Naive B cell (primary cell): Measurements from ENCODE around the gene CHN2. TPM values are rescaled to one million over a fixed set of nuclear protein-coding genes. Genes with fewer than 3 reads are reported as not detected.

Experiments
- ATAC-seq, 2 donors: fragments of 150-1000 bp; cut with Tn5 transposase; 2 replicates each; pipeline ENCODE4 v1.10.0; 2021; ENCODE audit warnings: low read depth in 2 of 2, mild to moderate bottlenecking in 2 of 2, moderate library complexity in 2 of 2
- DNase-seq: peaks from one replicate; pipeline ENCODE4 v3.0.0; 2022
- H3K27ac Mint-ChIP-seq, 6 donors: one replicate each; pipeline ENCODE4 v1.8.0; 2020 to 2022; ENCODE audit warnings: mild to moderate bottlenecking in 6 of 6, mixed read lengths in 6 of 6, moderate library complexity in 5 of 6, inconsistent platforms in 2 of 6
- H3K27me3 Mint-ChIP-seq, 3 donors: one replicate each; pipeline ENCODE4 v1.8.0; 2021 to 2022; ENCODE audit warnings: mixed read lengths in 3 of 3, mild to moderate bottlenecking in 1 of 3
- H3K36me3 Mint-ChIP-seq, 2 donors: one replicate each; pipeline ENCODE4 v1.8.0; 2020 to 2022; ENCODE audit warnings: mixed read lengths in 2 of 2, inconsistent platforms in 1 of 2, mild to moderate bottlenecking in 1 of 2
- H3K4me1 Mint-ChIP-seq, 3 donors: one replicate each; pipeline ENCODE4 v1.8.0; 2020 to 2022; ENCODE audit warnings: mixed read lengths in 3 of 3, inconsistent platforms in 1 of 3, mild to moderate bottlenecking in 1 of 3, moderate library complexity in 1 of 3
- H3K4me3 Mint-ChIP-seq, 8 donors: one replicate each; pipeline ENCODE4 v1.8.0; 2020 to 2022; ENCODE audit warnings: mild to moderate bottlenecking in 8 of 8, mixed read lengths in 8 of 8, moderate library complexity in 8 of 8, inconsistent platforms in 2 of 8
- H3K9me3 Mint-ChIP-seq, 7 donors: one replicate each; pipeline ENCODE4 v1.8.0; 2020 to 2022; ENCODE audit warnings: mixed read lengths in 7 of 7, mild to moderate bottlenecking in 5 of 7, inconsistent platforms in 2 of 7, moderate library complexity in 1 of 7
- polyA plus RNA-seq, 6 donors: library from polyadenylated mRNA; unstranded; fragments of 300-500 nt; fragmentation: Illumina TruSeq; gene quantifications; one replicate each; pipeline ENCODE4 v1.2.3, GENCODE V29; 2021; ENCODE audit warnings: low read depth in 6 of 6

Gene CHN2
- polyA plus RNA-seq, 6 donors from 2014 or later, result 0.27 TPM; not detected in 5

DNA sequence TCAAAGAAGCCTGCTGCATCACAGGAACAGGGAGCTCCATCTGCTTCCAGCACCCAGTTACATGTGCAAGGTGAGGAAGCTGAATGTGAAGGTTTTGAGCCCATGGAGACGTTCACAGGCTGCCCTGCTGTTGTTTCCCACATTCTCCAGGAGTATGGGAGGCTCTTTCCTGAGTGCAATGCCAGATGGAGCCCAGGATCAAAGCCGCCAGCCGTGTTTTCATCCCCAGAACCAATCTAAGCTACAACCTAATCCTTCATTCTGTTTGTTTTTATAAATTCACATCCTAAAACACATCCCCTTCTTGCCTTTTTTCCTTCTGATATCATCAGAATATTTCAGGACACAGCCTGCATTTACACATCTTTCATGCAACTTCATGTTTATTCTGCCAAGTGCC lies 270.2 kb downstream of the CHN2 start:
- no peak for DNase-seq
- no peaks in the 10 kb centered on the region for H3K36me3 Mint-ChIP-seq
- H3K27ac Mint-ChIP-seq, result no peak overlapping the region
- no peak overlapping the region for H3K4me3 Mint-ChIP-seq
- H3K9me3 Mint-ChIP-seq, result peaks cover 0 to 1% (median 0%) of the 10 kb centered on the region in 7 donors
- peaks cover 0 to 14% (median 0%) of the 10 kb centered on the region in 3 donors for H3K27me3 Mint-ChIP-seq
- ATAC-seq, result no peak
- no peaks in the 10 kb centered on the region for H3K4me1 Mint-ChIP-seq

GRCh38 chr7:29467193-29467926 lies 272.8 kb downstream of the CHN2 start:
- Mint-ChIP-seq H3K27ac (no peak overlapping the region), H3K4me3 (no peak overlapping the region), H3K36me3 (no peaks in the 10 kb centered on the region), H3K4me1 (no peaks in the 10 kb centered on the region), H3K27me3 (peaks cover 0 to 5% (median 1%) of the 10 kb centered on the region in 3 donors), H3K9me3 (no peaks in the 10 kb centered on the region)
- no peak for ATAC-seq
- DNase-seq, result no peak

DNA sequence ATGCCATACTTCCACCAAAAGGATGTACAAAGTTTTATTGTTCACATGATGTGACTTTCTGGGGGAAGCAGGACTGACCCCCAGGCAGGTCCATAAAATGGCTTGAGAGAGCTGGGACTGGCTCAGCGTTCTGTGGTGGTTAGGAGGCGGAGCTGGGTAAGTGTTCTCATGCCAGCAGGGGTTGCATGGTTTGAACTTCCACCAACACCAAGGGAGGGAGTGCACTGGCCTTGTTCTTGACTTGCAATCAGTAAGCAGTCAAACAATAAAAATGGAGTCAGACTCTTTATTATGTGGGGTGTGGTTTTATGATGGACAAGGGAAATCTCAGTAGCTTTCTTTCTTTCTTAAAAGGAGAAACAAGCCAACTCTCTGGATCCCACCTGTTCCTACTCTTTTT lies 273.6 kb downstream of the CHN2 start:
- no peaks in the 10 kb centered on the region for H3K36me3 Mint-ChIP-seq
- H3K4me1 Mint-ChIP-seq, result no peaks in the 10 kb centered on the region
- H3K4me3 Mint-ChIP-seq, result no peak overlapping the region
- DNase-seq (no peak), ATAC-seq (no peak)
- no peaks in the 10 kb centered on the region for H3K9me3 Mint-ChIP-seq
- H3K27me3 Mint-ChIP-seq, result peaks cover 0 to 10% (median 5%) of the 10 kb centered on the region in 3 donors
- H3K27ac Mint-ChIP-seq, result no peak overlapping the region

GRCh38 chr7:29469281-29469680 lies 274.7 kb downstream of the CHN2 start:
- H3K36me3 Mint-ChIP-seq, result no peaks in the 10 kb centered on the region

GRCh38 chr7:29469976-29470557 lies 275.5 kb downstream of the CHN2 start:
- Mint-ChIP-seq H3K4me3 (no peak overlapping the region), H3K27ac (no peak overlapping the region), H3K9me3 (no peaks in the 10 kb centered on the region), H3K36me3 (no peaks in the 10 kb centered on the region), H3K4me1 (no peaks in the 10 kb centered on the region), H3K27me3 (peaks cover 1 to 16% (median 11%) of the 10 kb centered on the region in 3 donors)
- no peak for ATAC-seq
- DNase-seq, result no peak

More at GRCh38 chr7:29469281-29469680, 274.7 kb downstream of the CHN2 start:
- Mint-ChIP-seq H3K4me3 (no peak overlapping the region), H3K9me3 (no peaks in the 10 kb centered on the region), H3K27ac (no peak overlapping the region), H3K27me3 (peaks cover 3 to 11% (median 5%) of the 10 kb centered on the region in 3 donors), H3K4me1 (no peaks in the 10 kb centered on the region)
- ATAC-seq, result no peak
- no peak for DNase-seq

- no peaks in the 10 kb centered on the region for H3K36me3 Mint-ChIP-seq
- H3K9me3 Mint-ChIP-seq, result no peaks in the 10 kb centered on the region
- no peak overlapping the region for H3K4me3 Mint-ChIP-seq
- peaks cover 5 to 21% (median 17%) of the 10 kb centered on the region in 3 donors for H3K27me3 Mint-ChIP-seq
- H3K4me1 Mint-ChIP-seq, result no peaks in the 10 kb centered on the region
- DNase-seq (no peak), ATAC-seq (no peak)
- no peak overlapping the region for H3K27ac Mint-ChIP-seq
These were observed 277.0 kb downstream of the CHN2 start for GRCh38 chr7:29471444-29472138.

DNA sequence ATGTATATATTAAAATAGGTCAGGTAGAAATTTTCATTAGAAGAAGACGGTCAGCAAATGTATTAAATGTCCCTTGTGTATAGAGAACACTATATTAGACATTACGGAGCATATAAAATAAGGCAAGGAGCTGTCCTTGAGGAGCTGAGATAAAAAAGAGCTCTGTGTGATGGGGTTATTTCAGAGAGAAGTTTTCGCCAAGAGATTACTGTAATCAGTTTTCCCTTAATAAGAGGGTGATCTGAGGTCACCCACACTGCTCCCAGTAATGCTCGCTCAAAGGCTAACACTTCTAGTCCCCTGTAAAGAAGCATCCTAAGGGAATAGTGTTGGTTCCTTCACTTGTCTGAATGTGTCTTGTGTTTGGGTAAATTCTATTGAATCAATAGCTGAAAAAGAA lies 282.3 kb downstream of the CHN2 start:
- Mint-ChIP-seq H3K4me1 (no peaks in the 10 kb centered on the region), H3K9me3 (no peaks in the 10 kb centered on the region), H3K36me3 (no peaks in the 10 kb centered on the region), H3K27me3 (peaks cover 17 to 23% (median 21%) of the 10 kb centered on the region in 3 donors), H3K4me3 (no peak overlapping the region), H3K27ac (no peak overlapping the region)
- ATAC-seq (no peak), DNase-seq (no peak)

- H3K9me3 Mint-ChIP-seq, result no peaks in the 10 kb centered on the region
- no peak overlapping the region for H3K27ac Mint-ChIP-seq
- no peaks in the 10 kb centered on the region for H3K36me3 Mint-ChIP-seq
- H3K4me1 Mint-ChIP-seq, result no peaks in the 10 kb centered on the region
- DNase-seq (no peak), ATAC-seq (no peak)
- peaks cover 11 to 23% (median 17%) of the 10 kb centered on the region in 3 donors for H3K27me3 Mint-ChIP-seq
- H3K4me3 Mint-ChIP-seq, result no peak overlapping the region
These were observed 283.7 kb downstream of the CHN2 start for GRCh38 chr7:29478226-29478625.

GRCh38 chr7:29478687-29479240 lies 284.2 kb downstream of the CHN2 start:
- Mint-ChIP-seq H3K36me3 (no peaks in the 10 kb centered on the region), H3K4me3 (no peak overlapping the region), H3K9me3 (no peaks in the 10 kb centered on the region), H3K27ac (no peak overlapping the region), H3K27me3 (peaks cover 11 to 23% (median 20%) of the 10 kb centered on the region in 3 donors), H3K4me1 (no peaks in the 10 kb centered on the region)
- no peak for DNase-seq
- ATAC-seq, result no peak

DNA sequence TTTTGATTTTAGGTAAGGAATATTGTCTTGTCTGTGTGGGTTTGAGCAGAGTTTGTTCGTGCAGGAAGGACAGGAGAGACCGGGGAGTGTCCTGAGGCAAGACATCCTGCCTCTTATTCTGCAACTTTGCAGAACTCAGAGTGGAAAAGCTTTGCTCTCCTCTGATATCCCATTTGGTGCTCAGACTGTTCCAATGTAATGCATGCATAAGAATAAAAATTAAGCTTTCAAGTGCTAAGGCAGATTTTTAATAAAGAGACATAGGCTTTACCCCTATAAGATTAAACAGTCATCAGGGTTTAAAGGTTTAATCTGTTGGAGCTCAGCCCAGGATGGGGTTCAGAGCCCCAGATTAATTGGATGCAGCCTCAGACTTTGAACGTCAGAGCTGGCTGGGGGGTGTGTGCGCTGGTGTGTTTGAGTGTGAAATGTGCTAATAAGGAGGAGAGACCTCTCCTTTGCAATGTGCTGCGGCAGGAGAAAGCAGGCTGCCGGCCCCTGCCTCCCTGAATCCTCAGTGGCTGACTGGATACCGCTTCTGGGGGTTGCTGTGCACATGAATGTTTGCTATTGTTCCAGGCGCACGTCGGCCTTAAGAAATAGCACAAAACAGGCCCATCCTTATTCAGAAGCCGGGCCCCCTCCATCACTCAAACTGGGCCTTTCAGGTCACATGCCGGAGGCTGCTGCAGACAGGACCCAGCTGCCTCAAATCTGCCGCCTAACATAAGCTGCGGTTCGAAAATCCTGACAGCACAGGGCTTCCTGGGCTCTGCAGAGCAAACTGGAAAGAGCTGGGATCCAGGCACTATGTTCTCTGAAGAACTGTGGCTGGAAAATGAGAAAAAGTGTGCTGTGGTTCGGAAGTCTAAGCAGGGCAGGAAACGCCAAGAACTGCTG lies 285.0 kb downstream of the CHN2 start:
- H3K4me3 Mint-ChIP-seq, result no peak overlapping the region
- no peak overlapping the region for H3K27ac Mint-ChIP-seq

DNA sequence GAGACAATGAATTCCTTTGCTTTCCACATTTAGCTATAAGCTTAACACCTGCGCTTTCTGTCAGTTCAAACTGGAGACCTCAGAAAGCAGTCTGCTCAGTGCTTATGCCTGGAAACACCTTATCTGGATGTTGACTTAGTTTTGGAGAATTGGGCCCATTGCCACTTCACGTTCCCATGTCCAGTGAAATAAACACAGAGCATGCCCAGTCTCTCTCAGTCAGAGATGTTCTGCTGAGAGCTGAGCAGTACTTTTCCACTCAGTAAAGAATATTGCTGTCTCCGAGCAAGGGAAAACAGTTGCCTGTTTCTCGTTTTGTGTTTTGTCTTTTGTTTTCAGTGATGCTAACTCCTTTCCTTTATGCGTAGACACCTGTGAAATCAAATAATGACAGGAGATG lies 285.9 kb downstream of the CHN2 start:
- Mint-ChIP-seq H3K27me3 (peaks cover 8 to 22% (median 17%) of the 10 kb centered on the region in 3 donors), H3K36me3 (no peaks in the 10 kb centered on the region), H3K9me3 (no peaks in the 10 kb centered on the region), H3K27ac (no peak overlapping the region), H3K4me3 (no peak overlapping the region), H3K4me1 (no peaks in the 10 kb centered on the region)
- DNase-seq (no peak), ATAC-seq (no peak)

More for the DNA sequence above, 285.0 kb downstream of the CHN2 start:
- Mint-ChIP-seq H3K4me1 (no peaks in the 10 kb centered on the region), H3K27me3 (peaks cover 6 to 23% (median 21%) of the 10 kb centered on the region in 3 donors), H3K36me3 (no peaks in the 10 kb centered on the region), H3K9me3 (no peaks in the 10 kb centered on the region)
- no peak for ATAC-seq
- no peak for DNase-seq

GRCh38 chr7:29480934-29481651 lies 286.5 kb downstream of the CHN2 start:
- H3K9me3 Mint-ChIP-seq, result no peaks in the 10 kb centered on the region
- DNase-seq, result no peak
- ATAC-seq, result no peak
- no peak overlapping the region for H3K27ac Mint-ChIP-seq
- no peaks in the 10 kb centered on the region for H3K4me1 Mint-ChIP-seq
- no peak overlapping the region for H3K4me3 Mint-ChIP-seq
- H3K27me3 Mint-ChIP-seq, result peaks cover 11 to 21% (median 19%) of the 10 kb centered on the region in 3 donors
- H3K36me3 Mint-ChIP-seq, result no peaks in the 10 kb centered on the region
